Testis (tissue), 3 donors: ENCODE data around the gene SIN3B. TPM values are rescaled to one million over a fixed set of nuclear protein-coding genes. Genes with fewer than 3 reads are reported as not detected.

Source experiments
- DNase-seq: peaks from one replicate; pipeline ENCODE4 v3.0.0-alpha.2; 2019
- H3K27ac ChIP-seq, 2 donors: fragments of 200-600 bp; sonication (generic); one replicate each; pipeline ENCODE4 v1.5.1; 2019
- H3K27me3 ChIP-seq: fragments of 200-600 bp; sonication (generic); one replicate; pipeline ENCODE4 v1.5.1; 2019
- H3K36me3 ChIP-seq: fragments of 200-600 bp; sonication (generic); one replicate; pipeline ENCODE4 v1.5.1; 2017; ENCODE audit warnings: low read depth; ENCODE audit errors: missing control alignments
- H3K4me1 ChIP-seq: fragments of 200-600 bp; sonication (generic); one replicate; pipeline ENCODE4 v1.5.1; 2019
- H3K4me3 ChIP-seq, 2 donors: fragments of 200-600 bp; sonication (generic); one replicate each; pipeline ENCODE4 v1.5.1; 2017 to 2019
- H3K9me3 ChIP-seq: fragments of 200-600 bp; sonication (generic); one replicate; pipeline ENCODE4 v1.5.1; 2017
- CTCF ChIP-seq, 3 experiments: fragments of 450-650 bp in 2 of 3; fragments of 200-600 bp in 1 of 3; sonication (generic) in 1 of 3; IDR thresholded peaks; one replicate each; pipeline ENCODE4 v1.5.1; 2016 to 2019; ENCODE audit warnings: antibody characterized with exemption in 3 of 3, mild to moderate bottlenecking in 2 of 3, moderate library complexity in 1 of 3
- POLR2A ChIP-seq: fragments of 450-650 bp; IDR thresholded peaks from one replicate; pipeline ENCODE4 v1.6.1; 2017; ENCODE audit warnings: antibody characterized with exemption, mild to moderate bottlenecking, moderate library complexity
- WGBS, 2 donors: methylation state at CpG; one replicate each; pipeline ENCODE4 v1.1.5; 2018; 5-methylcytosine and 5-hydroxymethylcytosine counted together
- intact Hi-C: fragments of 100-400 bp; cut with DNase I; formaldehyde crosslinking; loops from one replicate; pipeline ENCODE4 v1.15.1; 2023; ENCODE audit warnings: low total_unique reads
- polyA plus RNA-seq: library from polyadenylated mRNA; stranded (reverse); fragments of 350-450 nt; fragmentation: Illumina TruSeq; extraction: RNeasy Lipid Tissue Mini Kit (QIAGEN cat#74804); gene quantifications from one replicate; pipeline ENCODE4 v1.2.3, GENCODE V29; 2014; ENCODE audit warnings: low read depth, low replicate concordance; ENCODE audit not compliant: insufficient read depth
- total RNA-seq, 2 donors: library from RNA; depleted of rRNA; stranded (reverse); fragments of >200 nt; gene quantifications; one replicate each; pipeline ENCODE4 v1.2.3, GENCODE V29; 2016

Gene SIN3B
- total and polyA plus RNA-seq, 3 donors from 2014 or later = 70.6 to 283 (median 231) TPM

DNA sequence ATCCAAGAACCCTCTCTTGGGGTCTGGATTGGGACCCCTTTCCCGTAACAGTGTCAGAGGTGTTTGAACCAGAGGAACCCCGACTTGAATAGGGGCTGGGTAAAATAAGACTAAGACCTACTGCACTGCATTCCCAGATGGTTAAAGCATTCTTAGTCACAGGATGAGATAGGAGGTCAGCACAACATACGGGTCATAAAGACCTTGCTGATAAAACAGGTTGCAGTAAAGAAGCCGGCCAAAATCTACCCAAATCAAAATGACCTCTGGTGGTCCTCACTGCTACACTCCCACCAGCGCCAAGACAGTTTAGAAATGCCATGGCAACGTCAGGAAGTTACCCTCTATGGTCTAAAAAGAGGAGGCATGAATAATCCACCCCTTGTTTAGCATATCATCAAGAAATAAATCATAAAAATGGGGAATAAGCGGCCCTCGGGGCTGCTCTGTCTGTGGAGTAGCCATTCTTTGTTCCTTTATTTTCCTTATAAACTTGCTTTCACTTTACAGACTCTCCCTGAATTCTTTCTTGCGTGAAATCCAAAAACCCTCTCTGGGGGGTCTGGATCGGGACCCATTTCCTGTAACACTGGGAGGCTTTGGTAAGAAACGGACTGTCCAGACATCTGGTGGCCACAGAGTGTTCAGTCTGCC lies 4.4 kb upstream of the SIN3B start:
- DNase-seq = no peak
- Histone ChIP-seq H3K9me3 (no peaks in the 10 kb centered on the region), H3K36me3 (no peaks in the 10 kb centered on the region), H3K4me3 (peak overlapping the region in 1 of 2 donors; percentile 15), H3K4me1 (peaks cover 45% of the 10 kb centered on the region), H3K27ac (peak overlapping the region; percentile 79 to 87), H3K27me3 (no peaks in the 10 kb centered on the region)
- intact Hi-C loops = no loop called here
- TF ChIP-seq CTCF (IDR thresholded peaks at IDR 0.05) = no peak
- no peak for TF ChIP-seq POLR2A
- 29 to 33% methylated on average over 11 of the region's 11 CpGs for WGBS, 2 donors

- H3K36me3 ChIP-seq = no peaks in the 10 kb centered on the region
- H3K4me3 ChIP-seq = peak overlapping the region in 1 of 2 donors; percentile 15
- WGBS, 2 donors = 19 to 28% methylated on average over 13 of the region's 13 CpGs
- H3K27me3 ChIP-seq = no peaks in the 10 kb centered on the region
- DNase-seq = peak; percentile 92
- peak overlapping the region; percentile 79 to 87 for H3K27ac ChIP-seq
- no peaks in the 10 kb centered on the region for H3K9me3 ChIP-seq
- H3K4me1 ChIP-seq = peaks cover 41% of the 10 kb centered on the region
- intact Hi-C loops = no loop called here
- TF ChIP-seq POLR2A (no peak), CTCF (IDR thresholded peaks at IDR 0.05) (no peak)
Observed at GRCh38 chr19:16825312-16826052, 3.7 kb upstream of the SIN3B start.

DNA sequence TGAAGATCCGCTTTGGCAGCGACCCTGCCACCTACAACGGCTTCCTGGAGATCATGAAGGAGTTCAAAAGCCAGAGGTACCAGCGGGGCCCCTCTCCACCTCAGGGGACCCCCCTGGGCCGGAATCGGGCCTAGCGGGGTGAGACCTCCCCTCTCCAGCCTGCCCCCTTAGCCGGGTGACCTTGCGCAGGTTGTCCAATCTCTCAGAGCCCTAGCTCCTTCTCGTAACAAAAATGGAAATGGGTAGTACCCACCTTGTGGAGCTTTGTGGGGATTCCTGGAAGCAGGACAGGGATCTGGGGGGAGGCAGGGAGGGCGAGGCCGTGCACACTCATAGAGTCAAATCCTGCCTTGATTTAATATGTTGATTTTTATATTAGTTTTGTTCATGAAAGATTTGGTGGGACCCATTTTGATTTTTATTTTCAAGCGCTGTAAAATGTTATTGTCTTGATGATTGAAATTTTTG lies 658 bp downstream of the SIN3B start:
- WGBS, 2 donors = 5 to 16% methylated on average over 4 to 13 of the region's 13 CpGs
- Histone ChIP-seq H3K9me3 (no peaks in the 10 kb centered on the region), H3K27ac (peak overlapping the region; percentile 89 to 93), H3K36me3 (no peaks in the 10 kb centered on the region), H3K4me3 (peak overlapping the region; percentile 95 to 97), H3K27me3 (no peaks in the 10 kb centered on the region), H3K4me1 (peaks cover 30% of the 10 kb centered on the region)
- no peak for TF ChIP-seq CTCF (IDR thresholded peaks at IDR 0.05)
- no peak for TF ChIP-seq POLR2A
- no peak for DNase-seq
- intact Hi-C loops = no loop called here

GRCh38 chr19:16830679-16831078 lies 1.5 kb downstream of the SIN3B start:
- Histone ChIP-seq H3K9me3 (no peaks in the 10 kb centered on the region), H3K27me3 (no peaks in the 10 kb centered on the region), H3K4me3 (no peak overlapping the region), H3K4me1 (peaks cover 24% of the 10 kb centered on the region), H3K27ac (peak overlapping the region in 1 of 2 donors; percentile 93), H3K36me3 (no peaks in the 10 kb centered on the region)
- no peak for DNase-seq
- TF ChIP-seq CTCF (IDR thresholded peaks at IDR 0.05) = no peak
- TF ChIP-seq POLR2A = no peak
- WGBS, 2 donors = 42 to 54% methylated on average over 3 of the region's 3 CpGs
- intact Hi-C loops = no loop called here
